HG03066 (cell line): ENCODE results near the gene AAGAB.

Experiments used
- ATAC-seq: cut with Tn5 transposase; IDR thresholded peaks from one replicate; pipeline ENCODE4 v1.9.1; 2021; ENCODE audit warnings: low read depth; ENCODE audit not compliant: unreplicated experiment

Gene AAGAB

GRCh38 chr15:67190326-67190725 lies 64.1 kb downstream of the AAGAB start:
- no peak for ATAC-seq

DNA sequence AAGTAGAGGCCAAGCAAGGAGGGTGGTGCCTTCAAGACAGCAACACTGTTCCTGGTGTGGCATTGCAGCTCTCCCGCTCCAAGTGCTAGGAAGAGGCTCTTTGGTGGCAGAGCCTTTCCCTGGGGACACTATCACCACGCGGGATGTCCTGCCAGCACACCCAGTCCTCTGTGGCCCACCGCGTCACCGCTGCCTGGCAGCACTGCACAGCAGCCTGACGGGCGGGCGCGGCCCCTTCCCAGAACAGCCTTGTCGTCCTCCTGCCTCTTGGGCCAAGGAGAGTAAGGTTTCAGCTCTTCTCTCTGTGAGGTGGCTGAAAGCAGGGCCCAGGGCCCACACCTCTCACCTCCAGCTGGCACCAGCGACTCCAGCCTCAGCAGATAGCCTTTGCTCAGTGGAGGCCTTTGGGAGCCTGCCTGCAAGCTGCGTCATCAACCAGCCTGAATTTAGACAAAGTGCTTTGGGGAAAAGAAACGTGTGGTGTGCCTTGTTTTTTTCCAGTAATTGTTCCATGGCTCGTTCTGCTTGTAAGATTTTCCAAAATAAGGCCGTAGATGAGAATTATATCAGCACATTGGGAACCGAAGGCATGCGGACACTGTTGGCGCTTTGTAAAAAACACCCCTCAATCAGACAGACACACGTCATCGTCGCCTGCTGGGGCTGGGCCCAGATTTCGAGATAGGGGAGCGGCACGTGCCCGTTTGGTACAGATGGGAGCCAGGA lies 65.0 kb downstream of the AAGAB start:
- ATAC-seq = no peak

DNA sequence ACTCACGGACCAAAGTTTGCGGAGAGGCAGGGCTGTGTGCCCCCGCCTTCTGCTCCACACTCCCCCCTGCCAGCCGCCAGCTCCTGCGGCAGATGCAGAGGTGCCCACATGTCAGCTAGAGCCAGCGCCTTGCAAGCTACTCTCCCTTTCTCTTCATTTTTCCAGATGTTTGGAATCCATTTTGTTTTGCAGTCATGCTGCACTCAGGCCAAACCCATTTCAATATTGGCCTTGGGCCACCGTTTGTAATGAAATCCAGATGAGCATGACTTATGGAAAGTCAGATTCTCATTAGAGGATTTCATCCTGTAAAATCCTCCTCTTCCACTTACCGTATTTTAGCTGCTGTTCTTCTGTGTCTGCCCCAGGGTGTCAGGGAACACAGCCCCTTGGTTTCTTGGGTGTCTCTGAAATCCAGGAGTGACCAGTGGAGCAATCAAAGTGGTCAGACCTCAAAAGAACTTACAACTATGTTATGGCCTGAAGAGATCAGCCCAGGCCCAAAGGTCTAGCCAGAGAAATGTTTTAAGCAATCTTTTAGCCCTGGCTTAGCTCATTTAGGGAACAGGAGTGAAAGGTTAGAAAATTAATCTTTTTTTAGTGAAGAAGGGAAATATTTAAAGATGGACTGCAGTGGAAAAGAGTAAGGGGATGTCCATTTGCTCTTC lies 65.8 kb downstream of the AAGAB start:
- no peak for ATAC-seq

DNA sequence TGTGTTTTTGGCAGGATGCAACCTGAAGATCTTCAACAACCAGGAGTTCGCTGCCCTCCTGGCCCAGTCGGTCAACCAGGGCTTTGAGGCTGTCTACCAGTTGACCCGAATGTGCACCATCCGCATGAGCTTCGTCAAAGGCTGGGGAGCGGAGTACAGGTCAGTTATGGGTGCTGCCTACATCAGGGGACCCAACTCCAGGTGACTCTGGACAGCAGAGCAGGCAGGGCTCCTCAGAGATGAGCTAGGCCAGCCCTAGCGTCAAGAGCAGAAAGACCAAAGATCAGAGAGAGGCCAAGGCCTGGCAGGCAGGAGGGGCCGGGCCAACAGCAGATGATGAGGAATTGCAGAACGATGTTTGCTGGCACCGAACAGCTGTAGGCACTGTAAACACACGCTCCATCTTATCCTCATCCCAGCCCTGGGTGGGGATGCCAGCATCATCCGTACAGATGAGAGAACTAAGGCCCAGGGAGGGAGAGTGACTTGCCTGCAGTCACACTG lies 67.1 kb downstream of the AAGAB start:
- no peak for ATAC-seq

GRCh38 chr15:67186688-67187087 lies 67.8 kb downstream of the AAGAB start:
- no peak for ATAC-seq

DNA sequence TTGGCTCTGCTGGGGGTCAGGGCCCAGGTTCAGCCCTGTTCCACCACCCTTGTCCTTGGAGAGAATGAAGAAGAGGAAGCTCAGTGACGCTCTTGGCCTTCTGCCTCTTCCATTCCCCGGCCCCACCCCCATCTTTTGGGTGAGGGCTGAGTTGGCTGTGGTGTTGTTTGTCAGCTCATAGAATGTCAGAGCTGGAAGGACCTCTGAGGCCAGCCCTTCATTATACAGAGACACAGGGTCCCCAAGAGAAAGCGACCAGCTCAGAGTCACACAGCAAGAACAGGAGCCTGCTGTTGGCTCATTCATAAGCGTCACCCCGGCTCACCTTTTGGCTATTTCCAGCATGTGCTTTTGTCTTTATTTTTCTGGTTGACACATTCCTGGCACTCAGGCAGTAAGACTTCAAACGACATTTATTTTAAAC lies 68.2 kb downstream of the AAGAB start:
- ATAC-seq = no peak

GRCh38 chr15:67185621-67186225 lies 68.7 kb downstream of the AAGAB start:
- no peak for ATAC-seq

GRCh38 chr15:67185051-67185450 lies 69.4 kb downstream of the AAGAB start:
- ATAC-seq = no peak

GRCh38 chr15:67184208-67184925 lies 70.1 kb downstream of the AAGAB start:
- no peak for ATAC-seq

GRCh38 chr15:67183443-67184169 lies 70.9 kb downstream of the AAGAB start:
- no peak for ATAC-seq

DNA sequence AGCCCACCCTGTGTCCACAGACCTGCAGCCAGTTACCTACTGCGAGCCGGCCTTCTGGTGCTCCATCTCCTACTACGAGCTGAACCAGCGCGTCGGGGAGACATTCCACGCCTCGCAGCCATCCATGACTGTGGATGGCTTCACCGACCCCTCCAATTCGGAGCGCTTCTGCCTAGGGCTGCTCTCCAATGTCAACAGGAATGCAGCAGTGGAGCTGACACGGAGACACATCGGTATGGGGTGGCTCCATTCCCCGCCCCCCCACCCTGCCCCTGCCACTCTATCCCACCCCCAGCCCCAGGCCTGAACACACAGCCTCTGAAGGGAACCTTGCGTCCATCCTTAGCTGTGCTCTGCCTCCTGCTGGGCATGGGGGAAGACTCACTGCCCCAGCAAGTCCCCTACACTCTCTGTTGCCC lies 73.2 kb downstream of the AAGAB start:
- ATAC-seq = no peak

DNA sequence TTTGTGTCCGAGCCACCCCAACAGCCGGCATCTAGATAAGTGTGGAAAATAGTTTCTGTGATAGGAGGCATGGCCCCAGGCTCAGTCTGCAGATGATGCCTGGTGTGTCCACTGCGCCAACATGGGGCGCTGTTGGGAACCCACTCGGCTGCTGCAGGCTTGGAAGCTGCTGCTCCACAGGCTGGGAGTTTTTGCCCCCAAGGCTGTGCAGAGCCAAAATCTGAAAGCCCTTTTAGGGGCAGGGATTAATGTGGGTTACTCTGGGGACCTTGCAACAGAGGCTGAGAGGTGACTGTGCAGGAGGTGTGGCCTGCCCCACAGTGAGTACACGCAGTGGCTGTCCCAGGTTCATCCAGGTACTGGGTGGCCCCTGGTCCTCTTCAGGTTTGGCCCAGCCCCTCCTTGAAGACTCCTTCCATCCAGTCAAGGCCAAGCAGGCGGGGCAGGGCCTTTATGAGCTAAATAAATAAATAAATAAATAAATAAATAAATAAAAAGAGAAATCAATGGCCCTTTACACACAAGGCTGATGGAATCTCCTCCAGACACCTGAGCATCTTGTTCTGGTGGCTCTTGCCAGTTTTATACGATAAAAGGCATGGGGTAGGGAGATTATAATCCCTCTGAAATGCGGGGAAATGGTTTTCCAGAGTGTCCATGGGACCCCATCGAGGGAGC lies 73.8 kb downstream of the AAGAB start:
- ATAC-seq = no peak

DNA sequence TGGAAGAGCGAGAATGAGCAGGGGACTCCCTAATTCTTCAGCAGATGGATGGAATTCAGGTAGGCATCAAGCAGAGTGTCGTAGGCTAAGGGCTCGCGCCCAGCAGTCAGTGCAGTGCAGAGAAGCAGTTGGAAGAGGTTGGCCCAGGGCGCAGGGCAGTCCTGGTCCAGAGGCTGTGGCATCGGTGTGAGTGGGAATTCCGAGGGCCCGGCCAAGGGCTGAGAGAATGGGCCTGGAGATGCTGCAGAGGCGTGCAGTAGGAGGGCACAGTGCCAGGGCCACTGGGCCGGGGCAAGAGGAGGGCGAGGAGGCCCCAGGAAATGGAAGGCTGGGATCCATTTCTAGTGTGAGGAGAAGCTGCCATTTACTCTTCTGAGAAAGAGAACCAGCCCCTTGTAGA lies 74.4 kb downstream of the AAGAB start:
- no peak for ATAC-seq

DNA sequence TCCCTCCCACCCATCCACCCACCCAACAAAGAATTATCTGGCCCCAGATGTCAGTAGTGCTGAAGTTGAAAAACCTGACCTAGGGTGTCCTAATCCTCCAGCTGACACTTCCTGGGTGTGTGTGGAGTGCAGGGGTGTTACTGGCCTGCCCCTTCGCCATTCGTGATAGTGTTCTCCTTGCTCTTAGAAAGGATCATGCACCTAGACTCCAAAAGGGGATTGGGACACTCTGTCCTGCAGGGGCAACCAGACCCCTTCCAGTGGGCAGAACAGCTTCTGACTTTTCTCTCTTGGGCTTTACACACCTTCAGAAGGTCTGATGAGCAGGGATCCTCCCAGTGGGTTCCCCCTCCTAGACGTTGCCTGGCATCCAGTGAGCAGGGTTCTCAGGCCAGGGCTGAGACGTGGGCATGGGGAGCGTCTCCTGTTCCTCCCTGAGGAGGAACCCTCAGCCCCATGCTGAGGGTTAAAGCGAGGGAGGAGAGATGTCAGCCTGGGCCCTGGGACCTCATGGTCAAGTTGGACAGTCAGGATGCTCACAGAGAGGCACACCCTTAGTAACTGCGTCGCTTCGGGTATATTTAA lies 75.0 kb downstream of the AAGAB start:
- ATAC-seq = no peak

- no peak for ATAC-seq
Measured at GRCh38 chr15:67178569-67179210, 75.8 kb downstream of the AAGAB start.

DNA sequence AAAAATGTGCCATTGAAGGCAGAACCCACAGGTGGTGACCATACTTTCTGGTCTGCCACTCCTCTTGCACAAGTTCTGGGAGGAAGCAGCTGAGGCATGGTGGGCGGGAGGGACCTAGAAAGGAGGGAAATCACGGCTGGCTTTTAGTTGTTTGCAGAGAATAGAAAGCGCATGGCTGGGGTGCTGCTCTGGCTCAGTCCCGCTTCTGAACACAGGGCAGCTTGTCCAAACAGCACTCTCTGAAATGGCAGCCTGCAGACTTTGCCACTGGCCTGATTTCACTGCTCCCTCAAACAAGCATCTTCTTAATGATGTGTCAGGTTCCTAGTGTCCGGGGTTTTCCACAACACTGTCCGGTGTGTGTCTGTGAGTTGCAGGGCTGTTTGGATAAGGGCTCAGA lies 76.7 kb downstream of the AAGAB start:
- ATAC-seq = no peak

GRCh38 chr15:67176195-67176971 lies 78.1 kb downstream of the AAGAB start:
- ATAC-seq = no peak

GRCh38 chr15:67175643-67176071 lies 78.8 kb downstream of the AAGAB start:
- ATAC-seq = no peak
